NB4 (cell line): ENCODE measurements around the gene LRTM2.

Experiments
- CTCF ChIP-seq: IDR thresholded peaks from one replicate; pipeline ENCODE4 v1.5.1; 2012; ENCODE audit warnings: low read depth, low read length
- MYC ChIP-seq: IDR thresholded peaks from 2 replicates; pipeline ENCODE4 v1.6.1; 2011; ENCODE audit warnings: low read depth, low read length
- POLR2A ChIP-seq: IDR thresholded peaks from 2 replicates; pipeline ENCODE4 v1.6.1; 2011; ENCODE audit warnings: mild to moderate bottlenecking; ENCODE audit not compliant: insufficient read length; ENCODE audit errors: extremely low read depth
- TF ChIP-seq, protein P1 (sequence below): IDR thresholded peaks from 2 replicates; pipeline ENCODE4 v1.6.1; 2011; ENCODE audit warnings: low read depth, low read length

GRCh38 chr12:1779783-1780182, 40.6 kb upstream of the LRTM2 start:
- TF ChIP-seq POLR2A (no peak), CTCF (no peak), MYC (no peak)
- TF ChIP-seq, protein P1, sequence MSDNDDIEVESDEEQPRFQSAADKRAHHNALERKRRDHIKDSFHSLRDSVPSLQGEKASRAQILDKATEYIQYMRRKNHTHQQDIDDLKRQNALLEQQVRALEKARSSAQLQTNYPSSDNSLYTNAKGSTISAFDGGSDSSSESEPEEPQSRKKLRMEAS = no peak
